ENCODE data around the gene FAM90A26.
"Not testable (repeated sequence)": the region's sequence is repeated elsewhere in the genome, so short reads cannot be mapped to it uniquely, and the experiment has no call there.

FAM90A26 gene

DNA sequence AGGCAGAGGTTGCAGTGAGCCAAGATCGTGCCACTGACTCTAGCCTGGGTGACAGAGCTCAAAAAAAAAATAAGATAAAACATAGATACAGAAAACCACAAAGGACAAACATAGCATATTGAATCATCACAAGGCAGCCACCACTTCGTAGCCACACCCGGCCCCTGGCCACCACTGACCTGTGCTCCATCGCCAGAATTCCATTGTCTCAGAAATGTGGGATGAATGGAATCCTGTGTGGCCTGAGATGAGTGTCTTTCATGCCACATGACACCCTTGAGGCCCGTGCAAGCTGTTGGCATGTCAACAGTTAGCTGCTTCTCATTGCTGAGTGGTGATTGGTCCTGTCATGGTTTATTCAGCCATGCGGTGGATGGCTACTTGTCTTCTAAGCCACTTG is 10.2 kb upstream of the FAM90A26 start:
- H3K36me3 ChIP-seq (replicated peaks in 1 of 2; ENCODE audit: control insufficient read depth in 2 of 2, insufficient read depth in 2 of 2, low read length in 2 of 2); H3K4ac ChIP-seq (ENCODE audit: low read length); H3K9ac ChIP-seq (ENCODE audit: low read depth, low read length, poor library complexity); DNase-seq (ENCODE audit: low spot score); H3K14ac ChIP-seq (ENCODE audit: low read length); H4K91ac ChIP-seq (ENCODE audit: low read depth, low read length, poor library complexity); H3K23ac ChIP-seq (ENCODE audit: low read depth, low read length, poor library complexity); H3K79me1 ChIP-seq (ENCODE audit: low read depth, low read length); H2AK5ac ChIP-seq (ENCODE audit: low read depth, low read length); H2BK12ac ChIP-seq (ENCODE audit: low read length); H3K27me3 ChIP-seq (ENCODE audit: control insufficient read depth in 3 of 3, insufficient read depth in 3 of 3, low read depth in 1 of 3, low read length in 3 of 3); H2BK15ac ChIP-seq (ENCODE audit: low read length); H3K9me3 ChIP-seq (replicated peaks in 1 of 2; ENCODE audit: control insufficient read depth in 2 of 2, insufficient read depth in 1 of 2, low read depth in 1 of 2, low read length in 2 of 2); H3K18ac ChIP-seq (ENCODE audit: low read length); H3K27ac ChIP-seq (replicated peaks; ENCODE audit: low read length); H3K4me3 ChIP-seq (ENCODE audit: low read length in 2 of 2); H4K8ac ChIP-seq (ENCODE audit: low read depth, low read length); H2BK5ac ChIP-seq (ENCODE audit: low read length); H2BK120ac ChIP-seq (ENCODE audit: low read depth, low read length); H3K4me2 ChIP-seq (ENCODE audit: insufficient read depth, low read length, poor library complexity, severe bottlenecking); H3K4me1 ChIP-seq (ENCODE audit: control insufficient read depth in 2 of 2, insufficient read depth in 1 of 2, low read depth in 1 of 2, low read length in 2 of 2); H2AFZ ChIP-seq (ENCODE audit: low read length): not testable (repeated sequence)
- no CpG with 5 or more reads among the region's 6 CpGs for WGBS, 2 donors (ENCODE audit: extremely low coverage in 2 of 2, insufficient read length in 2 of 2, insufficient replicate concordance in 1 of 2)

DNA sequence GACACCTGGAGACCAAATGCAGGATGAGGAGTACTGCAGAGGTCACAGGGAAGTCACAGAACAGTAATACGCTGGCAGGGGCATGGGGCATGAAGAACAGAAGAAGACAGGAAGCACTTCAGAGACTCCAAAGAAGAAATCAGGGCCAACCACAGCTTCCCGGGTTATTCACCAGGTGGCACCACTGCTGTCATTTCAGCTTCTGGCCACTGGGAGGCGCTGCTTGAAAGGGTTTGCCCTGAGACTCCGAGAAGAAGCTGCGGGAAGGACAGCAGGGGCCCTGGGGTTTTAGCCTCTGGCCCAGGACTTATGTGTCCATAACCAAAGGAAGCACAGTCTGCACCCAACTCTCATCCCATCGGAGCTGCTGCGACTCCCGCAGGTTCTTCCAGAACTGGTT is 4.2 kb upstream of the FAM90A26 start:
- H4K8ac ChIP-seq (ENCODE audit: low read depth, low read length); H4K91ac ChIP-seq (ENCODE audit: low read depth, low read length, poor library complexity); H3K18ac ChIP-seq (ENCODE audit: low read length); H3K4ac ChIP-seq (ENCODE audit: low read length); H3K9ac ChIP-seq (ENCODE audit: low read depth, low read length, poor library complexity); H3K23ac ChIP-seq (ENCODE audit: low read depth, low read length, poor library complexity); H3K36me3 ChIP-seq (replicated peaks in 1 of 2; ENCODE audit: control insufficient read depth in 2 of 2, insufficient read depth in 2 of 2, low read length in 2 of 2); H2AK5ac ChIP-seq (ENCODE audit: low read depth, low read length); H3K4me2 ChIP-seq (ENCODE audit: insufficient read depth, low read length, poor library complexity, severe bottlenecking); H2BK12ac ChIP-seq (ENCODE audit: low read length); H3K79me1 ChIP-seq (ENCODE audit: low read depth, low read length); H2BK120ac ChIP-seq (ENCODE audit: low read depth, low read length); H3K27me3 ChIP-seq (ENCODE audit: control insufficient read depth in 3 of 3, insufficient read depth in 3 of 3, low read depth in 1 of 3, low read length in 3 of 3); H3K14ac ChIP-seq (ENCODE audit: low read length); H3K9me3 ChIP-seq (replicated peaks in 1 of 2; ENCODE audit: control insufficient read depth in 2 of 2, insufficient read depth in 1 of 2, low read depth in 1 of 2, low read length in 2 of 2); H3K4me1 ChIP-seq (ENCODE audit: control insufficient read depth in 2 of 2, insufficient read depth in 1 of 2, low read depth in 1 of 2, low read length in 2 of 2); H3K27ac ChIP-seq (replicated peaks; ENCODE audit: low read length); H2BK15ac ChIP-seq (ENCODE audit: low read length); H2BK5ac ChIP-seq (ENCODE audit: low read length); DNase-seq (ENCODE audit: low spot score); H3K4me3 ChIP-seq (ENCODE audit: low read length in 2 of 2); H2AFZ ChIP-seq (ENCODE audit: low read length): not testable (repeated sequence)
- WGBS, 2 donors (ENCODE audit: extremely low coverage in 2 of 2, insufficient read length in 2 of 2, insufficient replicate concordance in 1 of 2): no CpG with 5 or more reads among the region's 8 CpGs

DNA sequence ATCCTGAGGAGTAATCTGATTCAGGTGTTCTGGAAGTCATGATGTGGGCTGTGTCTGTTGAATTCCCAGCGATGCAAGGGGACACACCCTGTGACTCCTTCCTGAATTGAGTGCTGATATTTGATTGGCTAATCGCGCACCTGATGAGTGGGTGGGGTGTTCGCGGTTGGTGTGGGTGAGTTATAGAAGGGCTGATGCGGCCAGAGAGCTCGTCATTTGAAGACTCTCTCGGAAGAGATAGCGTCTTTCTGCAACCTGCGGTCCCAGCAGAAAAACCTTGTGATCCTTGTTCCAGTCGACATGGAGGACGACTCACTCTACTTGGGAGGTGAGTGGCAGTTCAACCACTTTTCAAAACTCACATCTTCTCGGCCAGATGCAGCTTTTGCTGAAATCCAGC is 40.1 kb downstream of the FAM90A26 start, which contains the start of gene USP17L10:
Gene USP17L10 (plus strand): TSS at position 301 of the 400 bp plus-strand sequence. CDS start 0 bp downstream, at position 301.
- H3K18ac ChIP-seq (ENCODE audit: low read length); H3K4me2 ChIP-seq (ENCODE audit: insufficient read depth, low read length, poor library complexity, severe bottlenecking); H3K36me3 ChIP-seq (replicated peaks in 1 of 2; ENCODE audit: control insufficient read depth in 2 of 2, insufficient read depth in 2 of 2, low read length in 2 of 2); H3K9me3 ChIP-seq (replicated peaks in 1 of 2; ENCODE audit: control insufficient read depth in 2 of 2, insufficient read depth in 1 of 2, low read depth in 1 of 2, low read length in 2 of 2); H3K14ac ChIP-seq (ENCODE audit: low read length); H3K4me1 ChIP-seq (ENCODE audit: control insufficient read depth in 2 of 2, insufficient read depth in 1 of 2, low read depth in 1 of 2, low read length in 2 of 2); DNase-seq (ENCODE audit: low spot score); H3K4ac ChIP-seq (ENCODE audit: low read length); H2BK12ac ChIP-seq (ENCODE audit: low read length); H2BK5ac ChIP-seq (ENCODE audit: low read length); H3K23ac ChIP-seq (ENCODE audit: low read depth, low read length, poor library complexity); H2AFZ ChIP-seq (ENCODE audit: low read length); H3K27me3 ChIP-seq (ENCODE audit: control insufficient read depth in 3 of 3, insufficient read depth in 3 of 3, low read depth in 1 of 3, low read length in 3 of 3); H2AK5ac ChIP-seq (ENCODE audit: low read depth, low read length); H2BK120ac ChIP-seq (ENCODE audit: low read depth, low read length); H3K79me1 ChIP-seq (ENCODE audit: low read depth, low read length); H2BK15ac ChIP-seq (ENCODE audit: low read length); H3K9ac ChIP-seq (ENCODE audit: low read depth, low read length, poor library complexity); H4K91ac ChIP-seq (ENCODE audit: low read depth, low read length, poor library complexity); H4K8ac ChIP-seq (ENCODE audit: low read depth, low read length); H3K4me3 ChIP-seq (ENCODE audit: low read length in 2 of 2); H3K27ac ChIP-seq (replicated peaks; ENCODE audit: low read length): not testable (repeated sequence)
- WGBS, 2 donors (ENCODE audit: extremely low coverage in 2 of 2, insufficient read length in 2 of 2, insufficient replicate concordance in 1 of 2): no CpG with 5 or more reads among the region's 13 CpGs

DNA sequence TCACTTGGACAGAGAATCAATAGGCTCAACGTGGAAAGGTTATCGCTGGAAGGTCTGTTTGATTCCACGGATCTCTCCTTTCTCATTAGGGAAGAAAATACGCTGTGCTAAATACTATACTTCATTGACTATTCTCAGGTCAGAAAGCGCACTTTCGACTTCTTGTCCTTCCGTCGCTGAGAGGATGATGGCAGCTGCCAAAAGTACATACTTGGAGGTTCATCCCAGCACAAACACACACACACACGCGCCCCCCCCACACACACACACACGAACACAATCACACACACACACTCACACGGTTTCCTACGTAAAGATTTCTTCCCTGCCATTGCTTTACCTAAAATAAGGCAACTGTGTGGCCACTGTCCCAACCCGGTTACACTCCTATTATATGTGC is 44.5 kb downstream of the FAM90A26 start:
- H3K9ac ChIP-seq (ENCODE audit: low read depth, low read length, poor library complexity); H2BK15ac ChIP-seq (ENCODE audit: low read length); H3K27me3 ChIP-seq (ENCODE audit: control insufficient read depth in 3 of 3, insufficient read depth in 3 of 3, low read depth in 1 of 3, low read length in 3 of 3); H2AFZ ChIP-seq (ENCODE audit: low read length); H3K14ac ChIP-seq (ENCODE audit: low read length); H3K9me3 ChIP-seq (replicated peaks in 1 of 2; ENCODE audit: control insufficient read depth in 2 of 2, insufficient read depth in 1 of 2, low read depth in 1 of 2, low read length in 2 of 2); H3K27ac ChIP-seq (replicated peaks; ENCODE audit: low read length); H2BK12ac ChIP-seq (ENCODE audit: low read length); H3K79me1 ChIP-seq (ENCODE audit: low read depth, low read length); H4K91ac ChIP-seq (ENCODE audit: low read depth, low read length, poor library complexity); H3K4me3 ChIP-seq (ENCODE audit: low read length in 2 of 2); DNase-seq (ENCODE audit: low spot score); H3K23ac ChIP-seq (ENCODE audit: low read depth, low read length, poor library complexity); H3K4me2 ChIP-seq (ENCODE audit: insufficient read depth, low read length, poor library complexity, severe bottlenecking); H3K36me3 ChIP-seq (replicated peaks in 1 of 2; ENCODE audit: control insufficient read depth in 2 of 2, insufficient read depth in 2 of 2, low read length in 2 of 2); H3K4me1 ChIP-seq (ENCODE audit: control insufficient read depth in 2 of 2, insufficient read depth in 1 of 2, low read depth in 1 of 2, low read length in 2 of 2); H2BK5ac ChIP-seq (ENCODE audit: low read length); H3K18ac ChIP-seq (ENCODE audit: low read length); H2BK120ac ChIP-seq (ENCODE audit: low read depth, low read length); H3K4ac ChIP-seq (ENCODE audit: low read length); H4K8ac ChIP-seq (ENCODE audit: low read depth, low read length); H2AK5ac ChIP-seq (ENCODE audit: low read depth, low read length): not testable (repeated sequence)
- no CpG with 5 or more reads among the region's 14 CpGs for WGBS, 2 donors (ENCODE audit: extremely low coverage in 2 of 2, insufficient read length in 2 of 2, insufficient replicate concordance in 1 of 2)

Data from neuronal stem cell (in vitro differentiated cells).